HepG2 (cell line): ENCODE data around the gene MICOS13. TPM values are rescaled to one million over a fixed set of nuclear protein-coding genes. Genes with fewer than 3 reads are reported as not detected.
A peak's percentile ranks its signal among the peaks of the same experiment; 100 is the strongest.

Source experiments
- HNF1A ChIP-seq, 2 experiments: sonication (generic) in 1 of 2; formaldehyde crosslinking in 1 of 2; IDR thresholded peaks; 2 replicates each; pipeline versions ENCODE4 v1.4.0 to v1.6.1; 2016 to 2020; ENCODE audit warnings: borderline replicate concordance in 1 of 2, low read depth in 1 of 2, mild to moderate bottlenecking in 1 of 2, missing genetic modification reagents in 1 of 2
- MIXL1 ChIP-seq: IDR thresholded peaks from 2 replicates; pipeline ENCODE4 v1.6.1; 2016
- PCBP1 ChIP-seq: fragments of 200-400 bp; formaldehyde crosslinking; IDR thresholded peaks from 2 replicates; pipeline ENCODE4 v1.6.1; 2017; ENCODE audit warnings: mild to moderate bottlenecking, low read depth, low read length, borderline replicate concordance
- RERE ChIP-seq: IDR thresholded peaks from 2 replicates; pipeline ENCODE4 v1.6.1; 2016; ENCODE audit warnings: low read depth, missing genetic modification reagents, missing compliant biosample characterization
- TIGD3 ChIP-seq: sonication (generic); formaldehyde crosslinking; IDR thresholded peaks from 2 replicates; pipeline ENCODE4 v1.5.1; 2020; ENCODE audit warnings: mild to moderate bottlenecking, missing genetic modification reagents, borderline replicate concordance
- ZFP82 ChIP-seq: sonication (generic); formaldehyde crosslinking; IDR thresholded peaks from 2 replicates; pipeline ENCODE4 v1.5.1; 2020; ENCODE audit warnings: mild to moderate bottlenecking, missing genetic modification reagents, borderline replicate concordance
- ZKSCAN5 ChIP-seq: sonication (generic); formaldehyde crosslinking; IDR thresholded peaks from 2 replicates; pipeline ENCODE4 v1.5.1; 2020; ENCODE audit warnings: mild to moderate bottlenecking, missing genetic modification reagents
- ZNF276 ChIP-seq: sonication (generic); formaldehyde crosslinking; IDR thresholded peaks from 2 replicates; pipeline ENCODE4 v1.4.0; 2020; ENCODE audit warnings: mild to moderate bottlenecking, low read depth, missing genetic modification reagents
- ZNF296 ChIP-seq: sonication (generic); formaldehyde crosslinking; conservative IDR thresholded peaks from 2 replicates; pipeline ENCODE4 v1.5.0; 2020; ENCODE audit warnings: mild to moderate bottlenecking, missing genetic modification reagents
- ZNF660 ChIP-seq: sonication (generic); formaldehyde crosslinking; IDR thresholded peaks from 2 replicates; pipeline ENCODE4 v1.5.1; 2020; ENCODE audit warnings: mild to moderate bottlenecking, low read depth, missing genetic modification reagents, borderline replicate concordance
- polyA plus RNA-seq, 8 experiments: library from polyadenylated mRNA; depleted of rRNA in 3 of 8; stranded (reverse) in 7 of 8; unstranded in 1 of 8; fragments of >200 nt; fragmentation: Illumina TruSeq in 4 of 8; extraction: Trizol in 4 of 8; gene quantifications; 2 replicates each; pipeline versions ENCODE4 v1.2.1 to v1.2.3, GENCODE V29; 2011 to 2016; ENCODE audit warnings: low read depth in 4 of 8, missing spikeins in 1 of 8, mixed read lengths in 1 of 8; ENCODE audit not compliant: insufficient read depth in 1 of 8
- total RNA-seq, 5 experiments: library from RNA; depleted of rRNA; stranded (reverse); fragments of >200 nt; fragmentation: Illumina TruSeq; extraction: Trizol; gene quantifications; 2 replicates each; pipeline ENCODE4 v1.2.3, GENCODE V29; 2016; ENCODE audit warnings: low read depth in 1 of 5

MICOS13 gene
- total and polyA plus RNA-seq, 2 of the 13 experiments (the other 11 are each of a cell fraction or from before 2014, with no cell fraction given) = 28.8 to 35.4 TPM

GRCh38 chr19:5680437-5681368, at the start of gene MICOS13, which contains the start of gene HSD11B1L (continued):
- TF ChIP-seq ZNF296 (CRISPR knock-in tag) = no peak
- TF ChIP-seq ZNF276 = no peak
- no peak for TF ChIP-seq TIGD3 (CRISPR knock-in tag)
- 0 out of 2 replicates have a peak, but pooled peaks have one; percentile 23 for TF ChIP-seq MIXL1
- TF ChIP-seq ZKSCAN5 (CRISPR knock-in tag) = no peak
- peak; percentile 59 for TF ChIP-seq HNF1A (IDR thresholded peaks at IDR 0.05; ENCODE audit: low read depth)
- peak; percentile 69; the same call in 1 of the 2 replicates for TF ChIP-seq HNF1A (CRISPR knock-in tag; IDR thresholded peaks at IDR 0.05; ENCODE audit: borderline replicate concordance)
- TF ChIP-seq ZNF660 (CRISPR knock-in tag) = no peak
- no peak for TF ChIP-seq RERE (CRISPR knock-in tag)
- TF ChIP-seq PCBP1 = no peak
- 0 out of 2 replicates have a peak, but pooled peaks have one; percentile 75 for TF ChIP-seq ZFP82 (CRISPR knock-in tag)
